Testis (tissue), 3 donors: ENCODE data around the gene ABTB2. TPM values are rescaled to one million over a fixed set of nuclear protein-coding genes. Genes with fewer than 3 reads are reported as not detected.

Experiments
- DNase-seq: peaks from one replicate; pipeline ENCODE4 v3.0.0-alpha.2; 2019
- H3K27ac ChIP-seq, 2 donors: fragments of 200-600 bp; sonication (generic); one replicate each; pipeline ENCODE4 v1.5.1; 2019
- H3K27me3 ChIP-seq: fragments of 200-600 bp; sonication (generic); one replicate; pipeline ENCODE4 v1.5.1; 2019
- H3K36me3 ChIP-seq: fragments of 200-600 bp; sonication (generic); one replicate; pipeline ENCODE4 v1.5.1; 2017; ENCODE audit warnings: low read depth; ENCODE audit errors: missing control alignments
- H3K4me1 ChIP-seq: fragments of 200-600 bp; sonication (generic); one replicate; pipeline ENCODE4 v1.5.1; 2019
- H3K4me3 ChIP-seq, 2 donors: fragments of 200-600 bp; sonication (generic); one replicate each; pipeline ENCODE4 v1.5.1; 2017 to 2019
- H3K9me3 ChIP-seq: fragments of 200-600 bp; sonication (generic); one replicate; pipeline ENCODE4 v1.5.1; 2017
- POLR2A ChIP-seq: fragments of 450-650 bp; IDR thresholded peaks from one replicate; pipeline ENCODE4 v1.6.1; 2017; ENCODE audit warnings: antibody characterized with exemption, mild to moderate bottlenecking, moderate library complexity
- WGBS, 2 donors: methylation state at CpG; one replicate each; pipeline ENCODE4 v1.1.5; 2018; 5-methylcytosine and 5-hydroxymethylcytosine counted together
- intact Hi-C: fragments of 100-400 bp; cut with DNase I; formaldehyde crosslinking; loops from one replicate; pipeline ENCODE4 v1.15.1; 2023; ENCODE audit warnings: low total_unique reads
- polyA plus RNA-seq: library from polyadenylated mRNA; stranded (reverse); fragments of 350-450 nt; fragmentation: Illumina TruSeq; extraction: RNeasy Lipid Tissue Mini Kit (QIAGEN cat#74804); gene quantifications from one replicate; pipeline ENCODE4 v1.2.3, GENCODE V29; 2014; ENCODE audit warnings: low read depth, low replicate concordance; ENCODE audit not compliant: insufficient read depth
- total RNA-seq, 2 donors: library from RNA; depleted of rRNA; stranded (reverse); fragments of >200 nt; gene quantifications; one replicate each; pipeline ENCODE4 v1.2.3, GENCODE V29; 2016
- TF ChIP-seq, protein P1 (sequence below), 3 experiments: fragments of 450-650 bp in 2 of 3; fragments of 200-600 bp in 1 of 3; sonication (generic) in 1 of 3; IDR thresholded peaks; one replicate each; pipeline ENCODE4 v1.5.1; 2016 to 2019; ENCODE audit warnings: antibody characterized with exemption in 3 of 3, mild to moderate bottlenecking in 2 of 3, moderate library complexity in 1 of 3

ABTB2 gene
- total and polyA plus RNA-seq, 3 donors from 2014 or later = 5.8 to 12.1 (median 8.9) TPM

DNA sequence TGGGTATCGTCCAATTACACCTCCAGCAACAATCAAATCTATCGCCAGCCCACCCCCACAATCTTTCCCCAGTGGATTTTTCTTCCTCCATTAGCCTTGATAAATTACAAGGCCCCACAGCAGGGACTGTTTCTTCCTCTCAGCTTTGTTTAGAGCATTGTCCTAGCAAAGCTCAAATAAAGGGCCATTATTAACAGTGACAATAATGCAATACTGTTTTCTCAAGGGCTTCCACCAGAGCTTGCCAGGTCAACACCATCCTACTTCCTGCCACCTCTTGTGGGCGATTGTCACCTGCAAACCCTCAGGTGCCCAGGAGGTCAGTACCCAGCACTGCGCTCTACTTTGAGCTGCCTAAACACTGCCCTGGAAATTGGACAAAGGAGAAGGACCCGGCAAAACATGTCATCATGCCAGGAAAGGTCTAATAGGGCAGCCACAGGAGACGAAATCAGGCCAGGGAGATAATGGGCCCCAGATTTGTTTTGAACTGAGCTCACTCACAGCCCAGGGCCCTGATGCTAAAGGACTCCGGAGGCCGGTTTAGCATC lies 95.2 kb downstream of the ABTB2 start:
- no peak overlapping the region for H3K27ac ChIP-seq
- TF ChIP-seq, protein P1, sequence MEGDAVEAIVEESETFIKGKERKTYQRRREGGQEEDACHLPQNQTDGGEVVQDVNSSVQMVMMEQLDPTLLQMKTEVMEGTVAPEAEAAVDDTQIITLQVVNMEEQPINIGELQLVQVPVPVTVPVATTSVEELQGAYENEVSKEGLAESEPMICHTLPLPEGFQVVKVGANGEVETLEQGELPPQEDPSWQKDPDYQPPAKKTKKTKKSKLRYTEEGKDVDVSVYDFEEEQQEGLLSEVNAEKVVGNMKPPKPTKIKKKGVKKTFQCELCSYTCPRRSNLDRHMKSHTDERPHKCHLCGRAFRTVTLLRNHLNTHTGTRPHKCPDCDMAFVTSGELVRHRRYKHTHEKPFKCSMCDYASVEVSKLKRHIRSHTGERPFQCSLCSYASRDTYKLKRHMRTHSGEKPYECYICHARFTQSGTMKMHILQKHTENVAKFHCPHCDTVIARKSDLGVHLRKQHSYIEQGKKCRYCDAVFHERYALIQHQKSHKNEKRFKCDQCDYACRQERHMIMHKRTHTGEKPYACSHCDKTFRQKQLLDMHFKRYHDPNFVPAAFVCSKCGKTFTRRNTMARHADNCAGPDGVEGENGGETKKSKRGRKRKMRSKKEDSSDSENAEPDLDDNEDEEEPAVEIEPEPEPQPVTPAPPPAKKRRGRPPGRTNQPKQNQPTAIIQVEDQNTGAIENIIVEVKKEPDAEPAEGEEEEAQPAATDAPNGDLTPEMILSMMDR (IDR thresholded peaks at IDR 0.05) = no peak
- no peak for TF ChIP-seq POLR2A
- 67 to 77% methylated on average over 5 to 8 of the region's 8 CpGs for WGBS, 2 donors
- H3K4me1 ChIP-seq = peaks cover 10% of the 10 kb centered on the region
- intact Hi-C loops = no loop called here
- H3K36me3 ChIP-seq = no peaks in the 10 kb centered on the region
- peak; percentile 17 for DNase-seq
- H3K27me3 ChIP-seq = no peaks in the 10 kb centered on the region
- H3K9me3 ChIP-seq = no peaks in the 10 kb centered on the region
- no peak overlapping the region for H3K4me3 ChIP-seq

DNA sequence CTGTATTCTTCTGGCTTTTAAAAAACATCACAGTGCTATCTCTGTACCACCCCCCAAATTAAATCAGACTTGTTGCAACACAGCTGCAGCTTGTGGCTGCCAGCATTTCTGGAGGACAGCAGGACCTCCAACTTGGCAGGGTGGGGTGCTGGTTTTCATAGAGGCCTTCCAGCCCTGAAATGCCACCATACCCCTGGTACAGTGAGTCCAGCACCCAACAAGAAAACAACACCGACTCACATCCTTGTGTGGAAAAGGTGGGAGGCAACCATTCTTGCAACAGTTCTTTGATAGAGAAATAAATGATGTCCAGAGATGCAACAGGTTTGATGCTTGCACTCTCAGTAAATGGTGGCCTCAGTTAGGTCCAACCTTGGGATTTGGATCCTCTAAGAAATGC lies 96.0 kb downstream of the ABTB2 start:
- DNase-seq = no peak
- Histone ChIP-seq H3K9me3 (no peaks in the 10 kb centered on the region), H3K27me3 (no peaks in the 10 kb centered on the region), H3K27ac (peak overlapping the region in 1 of 2 donors; percentile 0), H3K36me3 (no peaks in the 10 kb centered on the region), H3K4me1 (peaks cover 9% of the 10 kb centered on the region), H3K4me3 (no peak overlapping the region)
- TF ChIP-seq, protein P1 (IDR thresholded peaks at IDR 0.05) = no peak
- no peak for TF ChIP-seq POLR2A
- 50 to 88% methylated on average over 1 of the region's 1 CpG for WGBS, 2 donors
- intact Hi-C loops = no loop called here

DNA sequence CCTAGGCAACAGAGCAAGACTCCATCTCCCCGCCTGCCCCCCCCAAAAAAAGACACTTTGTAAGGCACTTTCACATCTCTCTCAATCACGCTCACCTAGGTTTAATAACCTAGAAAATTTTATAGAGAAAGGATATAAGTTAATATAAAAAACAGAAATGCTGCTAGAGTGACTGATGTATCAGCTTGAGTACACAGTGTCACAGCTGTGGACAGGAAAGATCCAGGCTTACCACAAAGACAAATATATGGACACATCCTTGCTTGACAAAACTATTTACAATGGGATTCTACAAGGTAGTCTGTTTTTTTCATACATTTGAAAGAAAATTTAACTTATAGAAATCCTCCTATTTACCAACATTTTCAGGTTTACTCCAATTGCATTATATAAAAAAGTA lies 96.7 kb downstream of the ABTB2 start:
- H3K27ac ChIP-seq = no peak overlapping the region
- no peak overlapping the region for H3K4me3 ChIP-seq
- intact Hi-C loops = no loop called here
- 75 to 93% methylated on average over 2 of the region's 2 CpGs for WGBS, 2 donors
- no peaks in the 10 kb centered on the region for H3K9me3 ChIP-seq
- H3K4me1 ChIP-seq = peaks cover 1% of the 10 kb centered on the region
- TF ChIP-seq, protein P1 (IDR thresholded peaks at IDR 0.05) = no peak
- TF ChIP-seq POLR2A = no peak
- H3K27me3 ChIP-seq = no peaks in the 10 kb centered on the region
- no peaks in the 10 kb centered on the region for H3K36me3 ChIP-seq
- no peak for DNase-seq

DNA sequence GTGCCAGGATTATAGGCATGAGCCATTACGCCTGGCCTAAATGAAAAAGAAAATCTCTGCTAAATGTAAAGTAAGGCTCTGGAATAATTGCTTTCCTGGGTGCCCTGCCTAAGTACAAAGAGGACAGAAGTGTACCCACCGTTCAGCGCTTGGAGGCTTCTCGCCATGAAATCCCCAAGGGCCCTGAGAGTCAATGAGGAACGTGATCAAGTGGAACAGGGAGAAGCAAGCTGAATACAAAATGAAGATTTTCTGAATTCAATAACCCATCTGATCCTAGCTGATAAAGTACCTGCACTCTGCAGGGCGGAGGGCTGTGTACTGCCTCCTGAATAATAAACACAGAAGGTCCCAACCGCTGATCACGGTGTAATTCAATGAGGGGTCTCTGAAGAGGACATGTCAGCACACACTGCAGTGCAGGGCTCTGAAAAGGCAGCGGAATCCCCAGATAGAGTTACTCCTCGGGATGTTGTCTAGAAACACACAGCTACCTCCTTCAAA lies 97.7 kb downstream of the ABTB2 start:
- no peaks in the 10 kb centered on the region for H3K4me1 ChIP-seq
- H3K4me3 ChIP-seq = no peak overlapping the region
- WGBS, 2 donors = 89 to 94% methylated on average over 10 of the region's 10 CpGs
- DNase-seq = no peak
- no peaks in the 10 kb centered on the region for H3K27me3 ChIP-seq
- H3K36me3 ChIP-seq = no peaks in the 10 kb centered on the region
- H3K9me3 ChIP-seq = no peaks in the 10 kb centered on the region
- intact Hi-C loops = no loop called here
- no peak overlapping the region for H3K27ac ChIP-seq
- TF ChIP-seq, protein P1 (IDR thresholded peaks at IDR 0.05) = no peak
- no peak for TF ChIP-seq POLR2A

DNA sequence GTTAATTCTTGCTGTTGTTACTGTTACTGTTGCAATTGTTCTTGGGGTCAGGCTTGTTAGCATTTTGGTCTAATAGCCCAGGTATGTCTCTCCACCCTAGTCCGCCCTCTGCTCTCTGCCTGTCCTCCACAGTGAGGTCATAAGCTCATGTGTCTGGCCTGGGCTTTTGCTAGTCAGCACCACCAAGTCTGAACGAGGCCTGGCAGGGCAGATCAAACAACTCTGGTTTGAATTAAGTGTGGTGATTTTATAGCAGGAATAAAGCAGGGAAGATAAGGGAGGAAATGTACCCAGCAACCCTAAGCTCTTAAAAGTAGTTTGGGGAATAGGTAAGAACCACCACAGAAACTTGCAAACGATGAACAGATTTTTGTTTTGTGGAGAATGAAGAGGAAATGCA lies 98.7 kb downstream of the ABTB2 start:
- TF ChIP-seq, protein P1 (IDR thresholded peaks at IDR 0.05) = no peak
- no peak for TF ChIP-seq POLR2A
- intact Hi-C loops = no loop called here

More for the DNA sequence above, 98.7 kb downstream of the ABTB2 start:
- 80 to 82% methylated on average over 3 of the region's 3 CpGs for WGBS, 2 donors
- Histone ChIP-seq H3K4me3 (no peak overlapping the region), H3K4me1 (no peaks in the 10 kb centered on the region), H3K27ac (no peak overlapping the region), H3K27me3 (no peaks in the 10 kb centered on the region), H3K36me3 (no peaks in the 10 kb centered on the region), H3K9me3 (no peaks in the 10 kb centered on the region)
- no peak for DNase-seq
